Mesendoderm (in vitro differentiated cells): Measurements from ENCODE around the gene TTLL3.
"Not testable (repeated sequence)": the region's sequence is repeated elsewhere in the genome, so short reads cannot be mapped to it uniquely, and the experiment has no call there.

Experiments
- DNase-seq: peaks from one replicate; pipeline ENCODE4 v3.0.0; 2013
- H2AK5ac ChIP-seq: 2 replicates; pipeline ENCODE4 v1.6.1; 2013; ENCODE audit warnings: low read length, inconsistent platforms
- H2BK120ac ChIP-seq: 2 replicates; pipeline ENCODE4 v1.6.1; 2013; ENCODE audit warnings: low read depth, mild to moderate bottlenecking, low read length, moderate library complexity, mixed read lengths
- H2BK15ac ChIP-seq: replicated peaks from 2 replicates; pipeline ENCODE4 v1.6.1; 2013; ENCODE audit warnings: low read depth, mild to moderate bottlenecking, moderate library complexity
- H2BK5ac ChIP-seq: 2 replicates; pipeline ENCODE4 v1.6.1; 2013; ENCODE audit warnings: low read length, inconsistent platforms
- H3K18ac ChIP-seq: 2 replicates; pipeline ENCODE4 v1.6.1; 2013; ENCODE audit warnings: mild to moderate bottlenecking, low read length, mixed read lengths
- H3K23ac ChIP-seq: one replicate; pipeline ENCODE4 v1.6.1; 2013; ENCODE audit warnings: low read length
- H3K27ac ChIP-seq: 2 replicates; pipeline ENCODE4 v1.5.1; 2013; ENCODE audit warnings: low read depth, mild to moderate bottlenecking, inconsistent platforms, low read length, moderate library complexity
- H3K27me3 ChIP-seq: 2 replicates; pipeline ENCODE4 v1.6.1; 2013; ENCODE audit warnings: low read length, control low read depth, mild to moderate bottlenecking, inconsistent platforms; ENCODE audit not compliant: insufficient read depth, poor library complexity
- H3K36me3 ChIP-seq: 2 replicates; pipeline ENCODE4 v1.6.1; 2013; ENCODE audit warnings: low read length, inconsistent platforms; ENCODE audit not compliant: control insufficient read depth, insufficient read depth
- H3K4ac ChIP-seq: one replicate; pipeline ENCODE4 v1.6.1; 2013; ENCODE audit warnings: low read depth, mild to moderate bottlenecking, low read length, moderate library complexity
- H3K4me1 ChIP-seq: 2 replicates; pipeline ENCODE4 v1.6.1; 2013; ENCODE audit warnings: low read depth, low read length, inconsistent platforms; ENCODE audit not compliant: control insufficient read depth
- H3K4me2 ChIP-seq: 2 replicates; pipeline ENCODE4 v1.6.1; 2013; ENCODE audit warnings: low read length
- H3K4me3 ChIP-seq: 2 replicates; pipeline ENCODE4 v1.5.1; 2013; ENCODE audit warnings: mild to moderate bottlenecking, low read length
- H3K56ac ChIP-seq: one replicate; pipeline ENCODE4 v1.6.1; 2013; ENCODE audit warnings: low read length
- H3K79me1 ChIP-seq: 2 replicates; pipeline ENCODE4 v1.6.1; 2013; ENCODE audit warnings: low read length, inconsistent platforms
- H3K79me2 ChIP-seq: 2 replicates; pipeline ENCODE4 v1.6.1; 2013; ENCODE audit warnings: mild to moderate bottlenecking, low read length; ENCODE audit not compliant: control insufficient read depth, insufficient read depth
- H3K9ac ChIP-seq: 2 replicates; pipeline ENCODE4 v1.6.1; 2013; ENCODE audit warnings: low read length, inconsistent platforms
- H4K5ac ChIP-seq: one replicate; pipeline ENCODE4 v1.6.1; 2013; ENCODE audit warnings: low read length
- H4K8ac ChIP-seq: one replicate; pipeline ENCODE4 v1.6.1; 2013; ENCODE audit warnings: low read depth, mild to moderate bottlenecking, control low read depth, low read length, moderate library complexity
- WGBS: extraction: QIAGEN DNeasy Blood & Tissue Kit; methylation state at CpG from one replicate; pipeline ENCODE4 v1.1.7; 2013; ENCODE audit warnings: low lambda C conversion rate, missing lambda C conversion rate; ENCODE audit not compliant: insufficient coverage; ENCODE audit errors: extremely low coverage; 5-methylcytosine and 5-hydroxymethylcytosine counted together

The TTLL3 gene

DNA sequence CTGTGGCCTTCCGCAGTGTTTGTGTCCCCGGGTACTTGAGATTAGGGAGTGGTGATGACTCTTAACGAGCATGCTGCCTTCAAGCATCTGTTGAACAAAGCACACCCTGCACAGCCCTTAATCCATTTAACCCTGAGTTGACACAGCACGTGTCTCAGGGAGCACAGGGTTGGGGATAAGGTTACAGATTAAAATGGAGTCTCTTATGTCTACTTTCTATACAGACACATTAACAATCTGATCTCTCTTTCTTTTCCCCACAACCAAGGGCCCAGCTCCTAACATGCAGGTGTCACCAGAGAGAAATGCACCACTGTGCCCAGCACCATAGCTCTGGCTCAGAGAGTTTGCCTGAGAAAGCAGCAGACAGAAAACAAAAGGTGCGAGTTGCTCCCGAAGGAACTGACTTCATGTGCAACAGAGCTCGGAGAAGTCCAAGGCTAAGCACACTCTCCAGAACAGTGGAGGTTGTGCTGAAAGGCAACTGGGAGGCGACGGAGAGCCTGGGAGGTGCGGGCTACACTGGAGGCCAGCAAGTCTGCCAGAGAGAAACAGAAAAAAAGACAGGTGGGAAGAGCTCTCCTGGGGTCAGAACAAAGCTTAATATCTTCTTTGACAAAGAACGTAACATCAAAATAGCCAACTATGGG lies 44.4 kb downstream of the TTLL3 start:
- not testable (repeated sequence) for H2BK5ac ChIP-seq, H3K4ac ChIP-seq, H3K4me2 ChIP-seq, H3K36me3 ChIP-seq, H3K27me3 ChIP-seq, H3K9ac ChIP-seq, H3K4me1 ChIP-seq, H3K79me2 ChIP-seq, H3K18ac ChIP-seq, DNase-seq, H3K27ac ChIP-seq, H4K5ac ChIP-seq, H3K79me1 ChIP-seq, H2BK120ac ChIP-seq, H2AK5ac ChIP-seq, H3K4me3 ChIP-seq, H4K8ac ChIP-seq, H3K23ac ChIP-seq, H3K56ac ChIP-seq, H2BK15ac ChIP-seq
- no CpG with 5 or more reads among the region's 11 CpGs for WGBS

DNA sequence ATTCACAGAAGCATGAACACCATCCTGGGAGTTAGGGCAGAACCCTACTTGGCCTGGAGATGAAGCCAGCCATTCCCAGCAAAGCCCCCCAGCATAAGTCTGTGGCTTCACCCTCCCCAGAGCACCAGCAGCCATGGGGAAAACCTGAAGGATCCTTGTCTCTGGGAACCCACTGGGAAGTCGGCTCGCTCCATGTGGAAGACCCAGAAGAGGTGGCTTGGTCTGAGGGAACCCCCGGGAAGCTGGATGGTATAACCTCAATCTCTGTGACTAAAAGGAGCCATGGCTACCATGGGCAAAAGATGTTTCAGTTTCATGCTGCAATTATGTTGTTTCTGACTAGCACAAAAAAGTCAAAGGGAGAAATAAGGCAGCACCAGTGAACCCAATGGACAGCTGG lies 45.5 kb downstream of the TTLL3 start:
- H3K4me2 ChIP-seq: no peak overlapping the region
- H3K4me3 ChIP-seq: no peak overlapping the region
- WGBS: no CpG with 5 or more reads among the region's 3 CpGs

DNA sequence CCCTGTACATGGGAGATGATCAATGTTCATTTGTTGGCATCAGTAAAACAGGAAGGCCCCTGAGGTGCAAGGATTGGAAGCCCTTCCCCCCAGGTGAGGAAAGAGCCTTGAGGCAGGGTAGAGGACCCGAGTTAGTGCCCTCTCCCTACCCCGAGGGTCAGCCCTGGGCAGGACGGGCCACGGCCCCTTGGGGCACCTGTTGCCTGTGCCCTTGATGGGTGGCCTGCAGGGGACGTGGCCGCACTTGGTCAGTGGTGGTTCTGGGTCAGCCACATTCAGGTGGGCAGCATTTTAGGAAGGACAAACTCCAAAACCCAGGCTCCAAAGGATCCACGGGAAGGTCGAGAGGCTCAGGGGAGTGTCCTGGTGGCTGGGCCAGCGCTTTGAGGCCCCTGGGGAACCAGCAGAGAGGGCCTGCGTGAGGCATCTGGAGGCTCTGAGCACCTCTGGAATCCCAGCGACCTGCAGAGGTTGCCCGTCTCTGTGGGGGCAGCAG lies 49.5 kb downstream of the TTLL3 start:
- Histone ChIP-seq H3K56ac (no peak overlapping the region), H3K9ac (no peak overlapping the region)
- WGBS: no CpG with 5 or more reads among the region's 12 CpGs

More for the DNA sequence above, 45.5 kb downstream of the TTLL3 start:
- no peak overlapping the region for H2BK120ac ChIP-seq
- H2AK5ac ChIP-seq: no peak overlapping the region
- H3K18ac ChIP-seq: no peak overlapping the region
- no peaks in the 10 kb centered on the region for H3K79me1 ChIP-seq
- no peak overlapping the region for H3K56ac ChIP-seq
- H2BK15ac ChIP-seq: no peak overlapping the region
- no peak overlapping the region for H4K8ac ChIP-seq
- no peaks in the 10 kb centered on the region for H3K27me3 ChIP-seq
- H3K4ac ChIP-seq: no peak overlapping the region
- no peaks in the 10 kb centered on the region for H3K4me1 ChIP-seq
- H3K36me3 ChIP-seq: no peaks in the 10 kb centered on the region
- no peak overlapping the region for H3K9ac ChIP-seq
- no peaks in the 10 kb centered on the region for H3K79me2 ChIP-seq
- H3K23ac ChIP-seq: no peak overlapping the region
- H2BK5ac ChIP-seq: no peak overlapping the region
- no peak for DNase-seq
- no peak overlapping the region for H4K5ac ChIP-seq
- no peak overlapping the region for H3K27ac ChIP-seq

DNA sequence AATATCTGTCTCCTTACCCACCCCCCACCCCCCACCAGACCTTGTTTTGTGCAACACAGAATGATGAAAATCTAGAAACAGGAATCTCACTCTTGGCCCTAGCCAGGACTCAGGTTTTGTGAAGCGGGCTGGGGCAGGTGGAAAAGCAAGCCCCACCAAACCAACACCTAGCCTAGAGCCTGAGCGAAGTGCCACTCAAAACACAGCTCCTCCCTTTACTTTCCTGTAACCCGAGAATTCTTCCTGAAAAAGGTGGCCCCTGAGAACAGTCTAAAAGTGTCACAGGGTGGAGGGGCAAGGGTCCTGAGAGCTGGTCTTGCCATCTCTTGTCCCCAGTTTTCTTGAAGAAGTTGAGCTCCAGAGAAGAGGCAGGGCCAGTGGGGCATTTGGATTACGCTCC lies 51.1 kb downstream of the TTLL3 start:
- no peak overlapping the region for H3K56ac ChIP-seq
- no peak overlapping the region for H4K5ac ChIP-seq
- H3K23ac ChIP-seq: no peak overlapping the region
- no peak overlapping the region for H2AK5ac ChIP-seq
- H2BK15ac ChIP-seq: no peak overlapping the region
- no peaks in the 10 kb centered on the region for H3K79me1 ChIP-seq
- H3K18ac ChIP-seq: no peak overlapping the region
- H2BK5ac ChIP-seq: no peak overlapping the region
- H2BK120ac ChIP-seq: no peak overlapping the region
- no peak overlapping the region for H3K4me3 ChIP-seq
- H3K4ac ChIP-seq: no peak overlapping the region
- WGBS: no CpG with 5 or more reads among the region's 4 CpGs
- no peak overlapping the region for H3K27ac ChIP-seq
- H4K8ac ChIP-seq: no peak overlapping the region
- no peaks in the 10 kb centered on the region for H3K36me3 ChIP-seq
- H3K27me3 ChIP-seq: no peaks in the 10 kb centered on the region
- DNase-seq: no peak
- no peaks in the 10 kb centered on the region for H3K4me1 ChIP-seq
- no peaks in the 10 kb centered on the region for H3K79me2 ChIP-seq
- H3K9ac ChIP-seq: no peak overlapping the region
- H3K4me2 ChIP-seq: no peak overlapping the region

More for the DNA sequence above, 49.5 kb downstream of the TTLL3 start:
- Histone ChIP-seq H3K79me2 (no peaks in the 10 kb centered on the region), H3K79me1 (no peaks in the 10 kb centered on the region), H2AK5ac (no peak overlapping the region), H4K8ac (no peak overlapping the region), H3K27ac (no peak overlapping the region), H3K4me3 (no peak overlapping the region), H3K27me3 (no peaks in the 10 kb centered on the region), H3K18ac (no peak overlapping the region), H2BK15ac (no peak overlapping the region), H3K4ac (no peak overlapping the region), H3K4me2 (no peak overlapping the region), H3K4me1 (no peaks in the 10 kb centered on the region), H3K23ac (no peak overlapping the region), H4K5ac (no peak overlapping the region), H3K36me3 (no peaks in the 10 kb centered on the region), H2BK120ac (no peak overlapping the region), H2BK5ac (no peak overlapping the region)
- DNase-seq: no peak

DNA sequence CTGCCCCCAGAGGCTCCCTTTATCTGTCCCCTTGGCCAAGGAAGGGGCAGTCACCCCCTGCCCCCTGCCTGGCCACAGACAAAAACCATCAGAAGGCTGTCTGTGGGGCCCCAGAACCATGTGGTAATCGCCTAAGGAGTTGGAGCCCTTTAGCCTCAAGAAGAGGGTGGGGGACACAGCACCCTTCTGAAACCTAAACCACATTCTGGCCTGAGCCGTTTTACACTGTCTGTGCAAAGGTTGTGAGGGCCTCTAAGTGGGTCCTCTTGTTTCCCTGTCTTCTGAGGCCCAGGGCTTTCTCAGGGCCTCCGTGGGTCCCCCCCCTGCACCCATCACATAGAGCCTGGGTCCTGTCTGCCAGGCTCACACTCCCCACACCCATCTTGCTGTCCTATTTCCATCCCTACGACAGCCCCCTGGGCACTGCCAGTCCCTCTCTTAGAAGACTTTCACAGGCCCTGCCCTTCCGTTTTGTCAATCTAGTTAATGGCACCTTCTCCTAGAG lies 51.6 kb downstream of the TTLL3 start:
- H3K56ac ChIP-seq: no peak overlapping the region
- H3K4me1 ChIP-seq: no peaks in the 10 kb centered on the region
- DNase-seq: no peak
- no peak overlapping the region for H4K8ac ChIP-seq
- no peaks in the 10 kb centered on the region for H3K79me1 ChIP-seq
- no peak overlapping the region for H2BK15ac ChIP-seq
- no peak overlapping the region for H3K18ac ChIP-seq
- H3K23ac ChIP-seq: no peak overlapping the region
- no peak overlapping the region for H3K4me2 ChIP-seq
- no peak overlapping the region for H4K5ac ChIP-seq
- no peaks in the 10 kb centered on the region for H3K27me3 ChIP-seq
- no peaks in the 10 kb centered on the region for H3K36me3 ChIP-seq
- H2BK120ac ChIP-seq: no peak overlapping the region
- no peak overlapping the region for H3K9ac ChIP-seq
- no peaks in the 10 kb centered on the region for H3K79me2 ChIP-seq
- no peak overlapping the region for H2BK5ac ChIP-seq
- WGBS: no CpG with 5 or more reads among the region's 5 CpGs
- no peak overlapping the region for H3K27ac ChIP-seq
- H3K4ac ChIP-seq: no peak overlapping the region
- no peak overlapping the region for H2AK5ac ChIP-seq
- H3K4me3 ChIP-seq: no peak overlapping the region
